AG09319 (cell line): Measurements from ENCODE around the gene RTTN.
"Not testable (repeated sequence)": the region's sequence is repeated elsewhere in the genome, so short reads cannot be mapped to it uniquely, and the experiment has no call there.

Experiments
- DNase-seq: peaks from one replicate; pipeline ENCODE4 v3.0.0-alpha.2; 2010; ENCODE audit warnings: low read depth; ENCODE audit errors: extremely low read depth
- CTCF ChIP-seq: IDR thresholded peaks from 2 replicates; pipeline ENCODE4 v1.5.1; 2011; ENCODE audit warnings: low read depth, mild to moderate bottlenecking, inconsistent platforms, low read length, moderate library complexity

The RTTN gene

GRCh38 chr18:69985239-69985638 is 220.2 kb downstream of the RTTN start:
- TF ChIP-seq CTCF, result no peak
- DNase-seq, result no peak

GRCh38 chr18:69982417-69982816 is 223.1 kb downstream of the RTTN start:
- DNase-seq, result no peak
- no peak for TF ChIP-seq CTCF

GRCh38 chr18:69981948-69982347 is 223.5 kb downstream of the RTTN start:
- no peak for TF ChIP-seq CTCF

GRCh38 chr18:69980982-69981804 is 224.3 kb downstream of the RTTN start:
- no peak for TF ChIP-seq CTCF
- DNase-seq, result no peak

More at GRCh38 chr18:69981948-69982347, 223.5 kb downstream of the RTTN start:
- no peak for DNase-seq

GRCh38 chr18:69980509-69980908 is 225.0 kb downstream of the RTTN start:
- DNase-seq, result no peak

GRCh38 chr18:69978732-69979715 is 226.5 kb downstream of the RTTN start:
- TF ChIP-seq CTCF, result no peak
- DNase-seq, result no peak

More at GRCh38 chr18:69980509-69980908, 225.0 kb downstream of the RTTN start:
- TF ChIP-seq CTCF, result no peak

GRCh38 chr18:69975294-69975693 is 230.2 kb downstream of the RTTN start:
- not testable (repeated sequence) for DNase-seq
